CMK (cell line): Measurements from ENCODE around the gene SPINK1.
"Not testable (repeated sequence)": the region's sequence is repeated elsewhere in the genome, so short reads cannot be mapped to it uniquely, and the experiment has no call there.

Experiments used
- DNase-seq: peaks from one replicate; pipeline ENCODE4 v3.0.0-alpha.2; 2010; ENCODE audit warnings: low read depth

SPINK1 gene

GRCh38 chr5:147831465-147831864, at the start of gene SPINK1:
Gene SPINK1 (minus strand): TSS chr5:147831671. CDS start chr5:147831577, 94 bp downstream.
- no peak for DNase-seq

DNA sequence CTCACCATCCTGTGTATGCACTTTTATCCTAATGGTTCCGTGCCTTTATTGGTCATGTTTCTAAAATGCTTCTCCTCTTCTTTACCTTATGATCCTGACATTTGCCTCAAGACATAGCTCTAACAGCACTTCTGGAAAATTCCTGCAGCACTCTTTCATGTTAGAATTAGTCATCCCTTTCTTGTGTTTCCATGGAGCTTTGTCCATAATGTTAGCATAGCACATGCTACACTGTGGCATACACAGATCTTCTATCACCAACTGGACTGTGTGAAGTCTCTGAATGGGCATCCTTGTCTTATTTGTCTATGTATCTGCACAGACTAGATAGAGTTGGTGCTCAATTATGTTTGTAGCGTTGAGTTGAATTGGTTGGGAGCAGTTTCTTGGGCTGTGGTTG, 49.0 kb upstream of the SPINK1 start:
- no peak for DNase-seq

DNA sequence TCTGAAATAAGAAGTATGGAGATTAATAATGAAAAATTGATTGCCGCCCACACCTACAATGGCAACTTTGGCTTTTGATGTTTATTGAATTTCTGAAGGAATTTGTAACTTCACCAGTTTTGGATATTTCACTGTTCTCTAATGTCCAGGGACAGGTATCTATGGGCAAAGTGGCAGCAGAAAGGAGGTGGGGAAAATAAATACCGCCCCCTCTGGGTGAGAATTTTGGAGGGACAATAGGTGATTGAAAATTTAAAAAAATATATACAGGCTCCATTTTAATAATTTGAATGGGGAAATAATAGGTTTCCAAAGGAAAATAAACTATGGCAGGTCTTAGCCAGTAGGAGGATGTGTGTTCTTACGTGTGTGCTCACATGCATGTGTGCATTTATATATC, 48.3 kb upstream of the SPINK1 start:
- DNase-seq = no peak

DNA sequence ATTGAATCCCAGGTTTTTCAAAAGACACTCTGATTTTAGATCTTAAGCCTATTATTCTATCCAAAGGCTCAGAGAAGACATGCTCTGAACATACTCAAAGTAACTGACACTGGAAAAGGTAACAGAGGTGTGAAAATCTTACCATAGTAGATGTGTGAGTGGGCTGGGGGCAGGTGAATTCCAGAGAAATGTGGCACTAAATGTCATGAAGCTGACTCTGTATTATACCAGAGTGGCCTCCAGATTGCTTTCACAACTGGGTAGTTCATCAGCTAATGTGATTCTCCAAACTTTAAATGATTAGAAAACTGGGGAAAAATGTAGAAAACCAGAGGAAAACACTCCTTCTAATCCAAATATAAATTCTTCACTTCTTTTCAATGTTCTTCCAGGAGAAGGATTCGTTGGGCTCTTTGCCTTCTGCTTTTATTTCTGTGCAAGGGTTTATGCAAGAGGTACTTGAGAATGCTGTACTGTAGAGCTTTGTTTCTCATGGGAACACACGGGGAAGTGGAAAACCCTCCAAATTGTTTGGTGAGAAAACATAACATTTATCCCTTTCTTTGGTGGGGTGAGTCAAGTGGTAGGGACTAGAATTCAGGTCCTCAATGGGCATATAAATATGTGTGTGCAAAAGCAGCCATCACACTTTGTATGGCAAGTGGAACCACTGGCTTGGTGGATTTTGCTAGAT, 46.7 kb upstream of the SPINK1 start, which contains the start of gene SCGB3A2:
TSS of gene SCGB3A2 (plus strand) at position 646 of the 694 bp plus-strand sequence. CDS start 93 bp downstream, outside the sequence.
- no peak for DNase-seq

DNA sequence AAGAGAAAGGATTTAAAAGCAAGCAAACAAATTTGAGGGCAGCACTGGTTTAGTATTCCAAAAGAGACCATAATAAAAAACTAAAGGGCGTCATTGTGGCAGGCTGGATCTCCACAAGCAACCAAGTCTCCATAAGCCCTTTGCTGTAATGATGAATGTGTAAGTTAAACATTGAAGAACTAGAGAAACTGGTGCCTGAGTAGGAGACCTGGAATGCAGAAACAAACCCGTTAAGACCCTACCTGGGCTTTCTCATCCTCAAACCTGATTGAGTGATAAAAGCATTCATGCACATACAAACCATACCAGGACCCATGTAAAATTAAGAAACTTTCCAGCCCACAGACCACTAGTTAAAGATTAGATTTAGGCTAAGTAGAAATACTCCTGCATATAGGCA, 45.2 kb upstream of the SPINK1 start:
- DNase-seq = no peak

DNA sequence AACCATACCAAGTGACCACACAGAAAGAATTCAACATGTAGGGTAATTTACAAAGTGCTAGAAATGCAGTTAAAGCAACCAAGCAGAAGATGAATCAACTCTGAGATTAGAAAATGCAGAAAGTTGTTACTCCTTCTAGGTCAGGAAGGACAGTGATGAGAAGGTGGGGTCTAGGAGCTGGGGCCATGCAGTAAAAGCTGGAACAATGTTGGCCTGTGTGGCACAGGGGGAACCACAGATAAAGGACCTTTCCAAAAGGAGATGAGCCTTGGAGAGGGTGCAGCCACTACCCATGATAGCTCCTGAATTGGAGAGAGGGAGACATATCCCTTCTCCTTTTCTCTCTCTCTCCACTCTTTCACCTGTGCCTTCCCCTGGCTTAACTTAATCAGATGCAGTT, 44.7 kb upstream of the SPINK1 start:
- no peak for DNase-seq

DNA sequence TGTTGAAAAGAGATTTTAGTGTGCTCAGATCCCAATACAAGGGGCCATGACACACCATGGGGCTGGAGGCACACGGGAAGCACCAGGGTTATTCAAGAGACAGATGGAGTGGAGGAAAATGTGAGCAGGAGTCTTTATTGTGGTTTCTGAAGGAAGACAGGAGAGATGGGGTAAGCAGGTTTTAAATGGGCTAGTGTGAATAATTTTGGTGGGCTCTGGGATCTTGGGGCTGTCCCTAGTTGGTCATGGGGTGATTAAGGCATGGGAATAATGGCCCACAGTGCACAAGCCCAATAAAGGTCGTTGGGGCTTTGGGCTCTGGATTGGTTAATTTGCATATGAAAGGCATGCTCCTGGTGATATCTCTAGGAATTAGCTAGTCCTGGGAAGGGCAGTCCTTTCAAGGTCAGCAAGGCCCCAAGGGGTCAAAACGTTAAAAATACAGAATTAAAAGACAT, 43.5 kb upstream of the SPINK1 start:
- DNase-seq = no peak

GRCh38 chr5:147874118-147874875, 42.8 kb upstream of the SPINK1 start:
- not testable (repeated sequence) for DNase-seq

DNA sequence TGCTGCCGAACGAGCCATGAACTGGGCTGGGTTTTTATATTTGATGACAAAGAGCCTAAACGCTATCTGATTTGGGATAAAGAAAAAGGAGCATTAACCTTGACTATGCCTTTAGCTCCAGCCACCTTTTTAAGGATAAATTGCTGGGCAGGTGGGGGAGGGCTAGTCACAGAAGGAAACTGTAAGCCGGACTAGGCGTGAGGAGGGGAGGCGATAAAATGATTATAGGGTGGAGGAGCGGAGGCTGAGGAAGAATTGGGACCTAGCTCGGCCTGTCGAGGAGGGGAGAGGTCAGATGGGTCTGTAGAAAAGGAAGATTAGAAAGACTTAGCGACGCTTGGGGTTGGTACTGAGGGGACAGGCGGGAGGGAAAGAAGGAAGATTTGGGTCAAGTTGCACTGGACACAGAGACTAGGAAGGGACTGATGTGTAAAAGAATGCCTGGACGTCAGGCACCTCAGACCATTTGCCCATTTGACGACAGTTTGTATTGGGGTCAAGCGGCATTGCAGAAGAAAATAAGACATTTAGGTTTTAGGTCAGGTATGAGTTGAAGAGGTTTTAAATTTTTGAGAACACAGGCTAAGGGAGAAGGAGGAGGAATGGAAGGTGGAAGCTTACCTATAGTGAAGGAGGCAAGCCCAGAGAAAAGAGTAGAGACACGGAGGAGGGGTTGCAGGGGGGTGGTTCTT, 41.4 kb upstream of the SPINK1 start:
- DNase-seq = not testable (repeated sequence)

- not testable (repeated sequence) for DNase-seq
Measured at GRCh38 chr5:147871980-147872549, 40.6 kb upstream of the SPINK1 start.

DNA sequence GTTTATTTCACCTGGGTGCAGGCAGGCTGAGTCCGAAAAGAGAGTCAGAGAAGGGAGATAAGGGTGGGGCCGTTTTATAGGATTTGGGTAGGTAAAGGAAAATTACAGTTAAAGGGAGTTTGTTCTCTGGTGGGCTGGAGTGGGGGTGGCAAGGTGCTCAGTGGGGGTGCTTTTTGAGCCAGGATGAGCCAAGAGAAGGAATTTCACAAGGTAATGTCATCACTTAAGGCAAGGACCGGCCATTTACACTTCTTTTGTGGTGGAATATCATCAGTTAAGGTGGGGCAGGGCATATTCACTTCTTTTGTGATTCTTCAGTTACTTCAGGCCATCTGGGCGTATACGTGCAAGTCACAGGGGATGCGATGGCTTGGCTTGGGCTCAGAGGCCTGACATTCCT, 38.4 kb upstream of the SPINK1 start:
- DNase-seq = not testable (repeated sequence)

DNA sequence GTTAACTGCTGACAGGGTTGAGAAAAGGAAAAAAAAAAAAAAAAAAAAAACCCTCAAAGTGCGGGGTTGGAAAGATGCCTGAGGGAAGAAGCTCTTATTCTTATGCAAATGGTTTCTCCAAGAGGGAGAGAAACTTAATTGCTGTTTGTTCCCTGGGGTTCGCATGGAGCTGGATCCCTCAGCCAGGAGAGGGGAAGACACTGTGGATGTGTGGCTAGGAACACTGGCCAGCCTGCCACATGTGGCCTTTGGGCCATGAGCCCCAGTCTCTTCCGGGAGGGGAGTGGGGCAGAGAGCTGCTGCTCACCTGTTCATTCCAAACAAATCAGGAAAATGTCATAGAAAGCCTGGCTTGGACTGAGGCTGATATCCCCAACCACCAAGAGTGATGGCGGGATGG, 37.6 kb upstream of the SPINK1 start:
- no peak for DNase-seq

GRCh38 chr5:147863454-147864158, 32.1 kb upstream of the SPINK1 start:
- no peak for DNase-seq

- DNase-seq = no peak
Measured at GRCh38 chr5:147860641-147861025, 29.2 kb upstream of the SPINK1 start.

DNA sequence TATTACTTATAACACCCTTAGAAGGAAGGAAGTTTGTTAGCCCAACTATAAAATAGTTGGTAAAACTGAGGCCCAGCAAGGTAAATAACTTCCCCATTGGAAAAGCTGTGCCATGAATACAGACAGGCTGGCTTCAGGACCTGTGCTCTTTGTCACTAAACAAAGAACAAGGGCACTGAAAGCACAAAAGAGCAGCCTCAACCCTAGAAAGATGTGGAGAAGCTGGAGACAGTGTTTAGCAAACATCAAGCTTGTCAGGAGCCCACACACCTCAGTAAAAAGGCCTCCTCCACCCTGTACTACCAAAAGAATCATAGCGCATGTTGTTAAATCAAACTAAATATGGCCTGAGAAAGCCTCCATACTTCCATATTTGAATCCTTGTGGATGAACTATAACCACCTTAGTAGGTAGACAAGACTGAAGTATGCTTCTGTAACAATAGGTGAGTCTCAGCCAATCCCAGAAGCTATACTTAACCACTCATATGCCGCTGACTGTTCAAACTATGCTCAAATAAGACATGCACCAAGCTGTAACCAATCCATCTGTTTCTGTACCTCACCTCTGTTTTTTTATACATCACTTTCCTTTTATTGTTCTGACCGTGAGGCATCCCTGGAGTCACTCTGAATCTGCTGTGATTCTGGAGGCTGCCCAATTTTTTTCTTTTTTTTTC, 28.6 kb upstream of the SPINK1 start:
- no peak for DNase-seq

DNA sequence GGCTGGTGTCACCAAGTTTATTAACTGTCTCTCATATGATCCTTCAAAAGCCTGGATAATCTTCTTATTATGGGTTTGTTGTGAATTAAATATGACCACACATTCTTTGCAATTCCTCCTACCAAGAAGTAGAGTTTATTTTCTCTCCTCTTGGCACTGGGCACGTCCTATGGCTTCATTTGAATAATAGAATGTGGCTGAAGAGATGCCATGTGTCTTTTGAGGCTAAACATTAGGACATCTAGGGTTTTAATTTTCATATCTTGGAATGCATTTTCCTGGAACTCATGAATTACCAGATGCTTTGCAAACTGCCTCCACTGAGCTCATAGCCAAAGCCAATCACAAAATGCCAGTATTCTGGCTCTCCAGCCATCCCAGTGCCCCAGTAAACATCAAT, 27.1 kb upstream of the SPINK1 start:
- DNase-seq = no peak

GRCh38 chr5:147857302-147858129, 26.0 kb upstream of the SPINK1 start:
- DNase-seq = peak; percentile 29

DNA sequence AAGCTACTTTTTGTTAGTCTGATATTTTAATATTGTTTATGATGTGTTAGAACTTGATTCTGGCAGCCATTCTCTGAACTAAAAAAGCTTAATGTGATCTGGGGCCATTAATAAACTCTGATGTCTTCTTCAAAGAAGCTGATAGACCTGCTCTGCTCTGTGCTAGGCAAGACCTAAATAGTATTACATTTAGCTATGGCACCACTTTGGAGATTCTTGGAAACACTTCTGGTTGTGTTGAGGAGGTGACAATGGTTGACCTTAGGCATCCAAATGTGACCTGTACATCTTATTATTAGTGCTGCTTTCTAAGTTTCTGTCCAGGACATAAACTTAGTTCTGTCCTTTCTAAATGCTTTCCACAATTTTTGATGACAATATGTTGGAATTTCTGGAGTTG, 25.3 kb upstream of the SPINK1 start:
- DNase-seq = no peak

DNA sequence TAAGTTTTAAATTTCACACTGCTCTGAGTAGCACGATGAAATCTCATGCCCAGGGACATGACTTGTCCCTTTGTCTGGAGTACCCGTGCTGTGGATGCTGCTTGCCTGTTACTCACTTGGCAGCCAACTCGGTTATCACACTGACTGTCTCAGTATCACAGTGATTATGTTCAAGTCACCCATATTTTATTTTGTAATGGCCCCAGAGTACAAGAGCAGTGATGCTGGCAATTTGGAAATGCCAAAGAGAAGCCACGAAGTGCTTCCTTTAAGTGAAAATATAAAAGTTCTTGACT, 24.3 kb upstream of the SPINK1 start:
- DNase-seq = no peak
